ENCODE results near the gene YAP1. TPM values are rescaled to one million over a fixed set of nuclear protein-coding genes. Genes with fewer than 3 reads are reported as not detected.

Gene YAP1
- total RNA-seq, 2 donors from 2014 or later, result 137 to 210 TPM

GRCh38 chr11:102153082-102153481 is 42.8 kb downstream of the YAP1 start:
- Histone ChIP-seq H3K9me3 (no peaks in the 10 kb centered on the region), H3K27me3 (replicated peaks; ENCODE audit: insufficient read depth) (no peaks in the 10 kb centered on the region), H3K4me3 (no peak overlapping the region), H3K36me3 (no peaks in the 10 kb centered on the region), H3K4me1 (replicated peaks) (no peaks in the 10 kb centered on the region), H3K27ac (no peak overlapping the region)
- DNase-seq (ENCODE audit: low spot score), result no peak
- TF ChIP-seq CTCF (IDR thresholded peaks at IDR 0.05), result no peak
- intact Hi-C loops (cut with DNase I), result no loop called here
- 97% methylated on average over 1 of the region's 1 CpG for WGBS

- no peaks in the 10 kb centered on the region for H3K9me3 ChIP-seq
- DNase-seq (ENCODE audit: low spot score), result no peak
- no peaks in the 10 kb centered on the region for H3K36me3 ChIP-seq
- no peak overlapping the region for H3K4me3 ChIP-seq
- no peaks in the 10 kb centered on the region for H3K4me1 ChIP-seq (replicated peaks)
- no peaks in the 10 kb centered on the region for H3K27me3 ChIP-seq (replicated peaks; ENCODE audit: insufficient read depth)
- intact Hi-C loops (cut with DNase I), result no loop called here
- H3K27ac ChIP-seq, result no peak overlapping the region
- TF ChIP-seq CTCF (IDR thresholded peaks at IDR 0.05), result no peak
- no peak for TF ChIP-seq POLR2A (IDR thresholded peaks at IDR 0.05)
- no peak for TF ChIP-seq POLR2AphosphoS5 (IDR thresholded peaks at IDR 0.05)
- WGBS, result 94% methylated on average over 1 of the region's 1 CpG
Measured at GRCh38 chr11:102154806-102155205, 44.6 kb downstream of the YAP1 start.

GRCh38 chr11:102155676-102156075 is 45.4 kb downstream of the YAP1 start:
- H3K27ac ChIP-seq, result no peak overlapping the region
- no peaks in the 10 kb centered on the region for H3K27me3 ChIP-seq (replicated peaks; ENCODE audit: insufficient read depth)
- 58% methylated on average over 4 of the region's 4 CpGs for WGBS
- no peaks in the 10 kb centered on the region for H3K9me3 ChIP-seq
- no peak for DNase-seq (ENCODE audit: low spot score)
- no peaks in the 10 kb centered on the region for H3K36me3 ChIP-seq
- H3K4me3 ChIP-seq, result no peak overlapping the region
- H3K4me1 ChIP-seq (replicated peaks), result no peaks in the 10 kb centered on the region
- intact Hi-C loops (cut with DNase I), result no loop called here
- TF ChIP-seq POLR2A (IDR thresholded peaks at IDR 0.05) (no peak), CTCF (IDR thresholded peaks at IDR 0.05) (no peak), POLR2AphosphoS5 (IDR thresholded peaks at IDR 0.05) (no peak)

- H3K27me3 ChIP-seq (replicated peaks; ENCODE audit: insufficient read depth), result no peaks in the 10 kb centered on the region
- DNase-seq (ENCODE audit: low spot score), result peak; percentile 64
- intact Hi-C loops (cut with DNase I), result no loop called here
- WGBS, result 19% methylated on average over 2 of the region's 2 CpGs
- H3K4me3 ChIP-seq, result no peak overlapping the region
- H3K36me3 ChIP-seq, result no peaks in the 10 kb centered on the region
- H3K9me3 ChIP-seq, result no peaks in the 10 kb centered on the region
- H3K27ac ChIP-seq, result no peak overlapping the region
- TF ChIP-seq POLR2A (IDR thresholded peaks at IDR 0.05) (no peak), CTCF (IDR thresholded peaks at IDR 0.05) (no peak), POLR2AphosphoS5 (IDR thresholded peaks at IDR 0.05) (peak; percentile 79)
- no peaks in the 10 kb centered on the region for H3K4me1 ChIP-seq (replicated peaks)
Measured at GRCh38 chr11:102157219-102157618, 47.0 kb downstream of the YAP1 start.

- intact Hi-C loops (cut with DNase I), result no loop called here
- Histone ChIP-seq H3K36me3 (no peaks in the 10 kb centered on the region), H3K27ac (no peak overlapping the region), H3K4me1 (replicated peaks) (no peaks in the 10 kb centered on the region), H3K9me3 (no peaks in the 10 kb centered on the region), H3K27me3 (replicated peaks; ENCODE audit: insufficient read depth) (no peaks in the 10 kb centered on the region), H3K4me3 (no peak overlapping the region)
- 27% methylated on average over 2 of the region's 2 CpGs for WGBS
- TF ChIP-seq POLR2A (IDR thresholded peaks at IDR 0.05), result no peak
- TF ChIP-seq CTCF (IDR thresholded peaks at IDR 0.05), result no peak
- DNase-seq (ENCODE audit: low spot score), result no peak
Measured at GRCh38 chr11:102158164-102158735, 48.0 kb downstream of the YAP1 start.
